Effector memory CD8-positive, alpha-beta T cell (primary cell): ENCODE data around the gene TBC1D10A.

Experiments
- ATAC-seq: fragments of 150-1000 bp; cut with Tn5 transposase; replicated peaks from 2 replicates; pipeline ENCODE4 v1.10.0; 2021; ENCODE audit warnings: mild to moderate bottlenecking, moderate library complexity
- DNase-seq, 3 experiments: peaks; one replicate each; pipeline ENCODE4 v3.0.0; 2021
- H3K27ac Mint-ChIP-seq, 2 donors: one replicate each; pipeline ENCODE4 v1.8.0; 2022; ENCODE audit warnings: mild to moderate bottlenecking in 2 of 2, mixed read lengths in 2 of 2, moderate library complexity in 2 of 2
- H3K27me3 Mint-ChIP-seq, 2 donors: one replicate each; pipeline ENCODE4 v1.8.0; 2022; ENCODE audit warnings: mixed read lengths in 2 of 2
- H3K36me3 Mint-ChIP-seq: one replicate; pipeline ENCODE4 v1.8.0; 2022; ENCODE audit warnings: mild to moderate bottlenecking, moderate library complexity, mixed read lengths; ENCODE audit not compliant: insufficient read depth
- H3K4me1 Mint-ChIP-seq, 2 donors: one replicate each; pipeline ENCODE4 v1.8.0; 2022; ENCODE audit warnings: low read depth in 2 of 2, mixed read lengths in 2 of 2
- H3K4me3 Mint-ChIP-seq, 2 donors: one replicate each; pipeline ENCODE4 v1.8.0; 2022; ENCODE audit warnings: mild to moderate bottlenecking in 2 of 2, mixed read lengths in 2 of 2, moderate library complexity in 2 of 2
- H3K9me3 Mint-ChIP-seq, 2 donors: one replicate each; pipeline ENCODE4 v1.8.0; 2022; ENCODE audit warnings: mixed read lengths in 2 of 2

Gene TBC1D10A

GRCh38 chr22:30288419-30289140 is 38.2 kb downstream of the TBC1D10A start:
- Mint-ChIP-seq H3K27ac (peak overlapping the region; percentile 71 to 79), H3K9me3 (no peaks in the 10 kb centered on the region), H3K27me3 (no peaks in the 10 kb centered on the region), H3K4me3 (peak overlapping the region; percentile 87 to 94), H3K36me3 (peaks cover 35% of the 10 kb centered on the region), H3K4me1 (peaks cover 32 to 35% of the 10 kb centered on the region in 2 donors)
- ATAC-seq = no peak
- DNase-seq = no peak

GRCh38 chr22:30287648-30288418 is 38.9 kb downstream of the TBC1D10A start:
- Mint-ChIP-seq H3K9me3 (no peaks in the 10 kb centered on the region), H3K27me3 (no peaks in the 10 kb centered on the region), H3K4me1 (peaks cover 28 to 38% of the 10 kb centered on the region in 2 donors), H3K36me3 (peaks cover 29% of the 10 kb centered on the region), H3K27ac (peak overlapping the region; percentile 71 to 79), H3K4me3 (peak overlapping the region; percentile 87 to 94)
- peak; percentile 83 to 90 (median 88) for DNase-seq
- ATAC-seq = peak; percentile 46

- H3K4me1 Mint-ChIP-seq = peaks cover 28 to 40% of the 10 kb centered on the region in 2 donors
- H3K27ac Mint-ChIP-seq = no peak overlapping the region
- DNase-seq = peak; percentile 83 to 86 (median 86)
- H3K36me3 Mint-ChIP-seq = peaks cover 27% of the 10 kb centered on the region
- peak overlapping the region in 1 of 2 donors; percentile 94 for H3K4me3 Mint-ChIP-seq
- H3K9me3 Mint-ChIP-seq = no peaks in the 10 kb centered on the region
- no peaks in the 10 kb centered on the region for H3K27me3 Mint-ChIP-seq
- peak; percentile 36 for ATAC-seq
These were observed 39.7 kb downstream of the TBC1D10A start for GRCh38 chr22:30286813-30287647.

GRCh38 chr22:30286331-30286730 is 40.4 kb downstream of the TBC1D10A start:
- DNase-seq = no peak
- ATAC-seq = no peak
- H3K4me3 Mint-ChIP-seq = no peak overlapping the region
- H3K9me3 Mint-ChIP-seq = no peaks in the 10 kb centered on the region
- peaks cover 28 to 37% of the 10 kb centered on the region in 2 donors for H3K4me1 Mint-ChIP-seq
- peaks cover 22% of the 10 kb centered on the region for H3K36me3 Mint-ChIP-seq
- no peak overlapping the region for H3K27ac Mint-ChIP-seq
- no peaks in the 10 kb centered on the region for H3K27me3 Mint-ChIP-seq

- no peak overlapping the region for H3K27ac Mint-ChIP-seq
- H3K4me1 Mint-ChIP-seq = peaks cover 25 to 37% of the 10 kb centered on the region in 2 donors
- H3K27me3 Mint-ChIP-seq = no peaks in the 10 kb centered on the region
- H3K36me3 Mint-ChIP-seq = peaks cover 18% of the 10 kb centered on the region
- DNase-seq (no peak), ATAC-seq (no peak)
- H3K9me3 Mint-ChIP-seq = no peaks in the 10 kb centered on the region
- H3K4me3 Mint-ChIP-seq = no peak overlapping the region
These were observed 40.9 kb downstream of the TBC1D10A start for GRCh38 chr22:30285846-30286200.

DNA sequence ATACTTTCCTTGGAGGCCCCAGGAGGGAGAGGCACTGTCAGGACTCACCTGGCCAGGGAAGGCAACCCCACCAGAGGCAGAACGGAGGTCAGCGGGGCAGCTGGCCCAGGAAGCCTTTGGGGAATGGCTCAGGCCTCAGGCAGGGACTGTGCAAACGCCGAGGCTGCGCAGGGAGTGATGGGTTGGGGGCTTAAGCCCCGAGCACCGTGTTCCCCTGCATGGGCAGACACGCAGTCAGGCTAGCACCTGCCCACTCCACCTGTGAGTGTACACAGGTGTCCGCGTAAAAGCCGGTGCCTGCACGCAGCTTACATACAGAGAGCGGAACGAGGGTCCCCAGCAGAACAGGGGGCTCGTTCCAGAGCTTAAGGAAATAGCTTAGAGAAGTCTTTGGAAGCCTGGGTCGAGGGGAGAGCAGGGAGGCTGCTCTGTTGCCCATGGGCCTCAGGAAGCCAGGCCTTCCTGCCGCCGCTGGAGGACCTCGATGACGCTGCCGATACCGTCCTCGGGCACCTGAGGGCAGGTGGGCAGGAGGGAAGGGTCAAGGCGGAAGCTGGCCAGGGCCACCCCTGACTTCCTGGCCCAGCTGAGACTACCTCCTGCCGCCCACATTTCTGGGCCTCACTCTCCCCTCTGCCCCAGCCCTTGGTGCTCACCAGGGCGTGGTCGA is 41.4 kb downstream of the TBC1D10A start:
- Mint-ChIP-seq H3K36me3 (peaks cover 13% of the 10 kb centered on the region), H3K9me3 (no peaks in the 10 kb centered on the region), H3K27me3 (no peaks in the 10 kb centered on the region), H3K4me3 (no peak overlapping the region), H3K27ac (no peak overlapping the region), H3K4me1 (peaks cover 22 to 33% of the 10 kb centered on the region in 2 donors)
- ATAC-seq (no peak), DNase-seq (no peak)

GRCh38 chr22:30284666-30285065 is 42.1 kb downstream of the TBC1D10A start:
- Mint-ChIP-seq H3K9me3 (no peaks in the 10 kb centered on the region), H3K27me3 (peaks cover 0 to 4% of the 10 kb centered on the region in 2 donors), H3K36me3 (peaks cover 7% of the 10 kb centered on the region), H3K27ac (peak overlapping the region in 1 of 2 donors; percentile 16), H3K4me3 (no peak overlapping the region), H3K4me1 (peaks cover 16 to 28% of the 10 kb centered on the region in 2 donors)
- no peak for DNase-seq
- ATAC-seq = no peak

DNA sequence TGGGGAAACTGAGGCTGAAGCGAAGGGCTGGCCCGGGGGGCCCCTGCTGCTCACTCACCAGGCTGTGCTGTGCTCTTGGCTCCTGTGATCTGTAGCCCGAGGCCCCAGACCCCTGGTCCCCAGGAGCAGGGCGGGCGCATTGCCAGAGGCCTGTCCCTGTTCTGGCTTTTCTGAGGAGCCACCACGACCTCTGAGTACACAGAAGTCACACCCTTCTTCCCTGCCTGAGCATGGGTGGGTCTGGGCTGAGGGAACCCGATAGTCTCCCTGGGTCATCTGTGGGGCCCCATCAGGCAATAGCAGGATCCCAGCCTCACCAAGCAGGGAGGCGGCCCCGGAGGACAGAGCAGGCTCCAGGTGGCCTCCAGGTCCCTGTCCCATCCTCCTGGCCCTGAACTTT is 42.6 kb downstream of the TBC1D10A start:
- H3K4me1 Mint-ChIP-seq = peaks cover 13 to 29% of the 10 kb centered on the region in 2 donors
- H3K4me3 Mint-ChIP-seq = no peak overlapping the region
- H3K9me3 Mint-ChIP-seq = no peaks in the 10 kb centered on the region
- peaks cover 7% of the 10 kb centered on the region for H3K36me3 Mint-ChIP-seq
- H3K27ac Mint-ChIP-seq = peak overlapping the region in 1 of 2 donors; percentile 16
- DNase-seq = no peak
- peaks cover 0 to 9% of the 10 kb centered on the region in 2 donors for H3K27me3 Mint-ChIP-seq
- no peak for ATAC-seq

- peaks cover 11 to 29% of the 10 kb centered on the region in 2 donors for H3K4me1 Mint-ChIP-seq
These were observed 43.4 kb downstream of the TBC1D10A start for GRCh38 chr22:30283342-30283741.

DNA sequence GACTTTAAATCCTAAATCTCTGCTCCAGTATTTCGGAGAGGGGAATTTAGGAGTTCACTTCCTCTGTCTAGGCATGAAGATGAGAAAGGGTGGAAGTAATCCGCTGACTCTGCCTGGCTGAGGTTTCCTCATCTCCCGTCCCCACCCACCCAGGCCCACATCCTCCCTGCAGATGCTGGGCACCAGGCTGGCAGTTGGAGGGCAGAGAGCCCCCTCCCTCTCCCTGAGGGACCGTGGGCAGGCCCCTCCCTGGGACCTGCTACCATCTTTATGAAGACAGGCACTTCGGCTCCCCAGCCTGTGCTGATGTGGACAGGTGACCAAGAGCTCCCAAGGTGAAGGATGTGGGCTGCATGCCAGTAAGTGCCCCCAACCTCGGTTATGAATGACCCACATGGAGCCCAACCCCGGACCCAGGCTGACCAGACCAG is 44.1 kb downstream of the TBC1D10A start:
- Mint-ChIP-seq H3K4me1 (peaks cover 4 to 25% of the 10 kb centered on the region in 2 donors), H3K36me3 (peaks cover 3% of the 10 kb centered on the region), H3K9me3 (no peaks in the 10 kb centered on the region), H3K27ac (peak overlapping the region in 1 of 2 donors; percentile 23), H3K4me3 (peak overlapping the region in 1 of 2 donors; percentile 19), H3K27me3 (peaks cover 8 to 24% of the 10 kb centered on the region in 2 donors)
- no peak for DNase-seq
- no peak for ATAC-seq

More at GRCh38 chr22:30283342-30283741, 43.4 kb downstream of the TBC1D10A start:
- peak overlapping the region in 1 of 2 donors; percentile 23 for H3K27ac Mint-ChIP-seq
- no peaks in the 10 kb centered on the region for H3K9me3 Mint-ChIP-seq
- H3K27me3 Mint-ChIP-seq = peaks cover under 1 to 17% of the 10 kb centered on the region in 2 donors
- ATAC-seq (no peak), DNase-seq (no peak)
- H3K4me3 Mint-ChIP-seq = peak overlapping the region in 1 of 2 donors; percentile 19
- peaks cover 6% of the 10 kb centered on the region for H3K36me3 Mint-ChIP-seq

GRCh38 chr22:30280505-30280904 is 46.2 kb downstream of the TBC1D10A start:
- Mint-ChIP-seq H3K9me3 (no peaks in the 10 kb centered on the region), H3K4me1 (peaks cover 7 to 29% of the 10 kb centered on the region in 2 donors), H3K27ac (peak overlapping the region in 1 of 2 donors; percentile 31)

GRCh38 chr22:30279932-30280331 is 46.8 kb downstream of the TBC1D10A start:
- H3K36me3 Mint-ChIP-seq = no peaks in the 10 kb centered on the region
- H3K9me3 Mint-ChIP-seq = no peaks in the 10 kb centered on the region
- H3K4me1 Mint-ChIP-seq = peaks cover 10 to 33% of the 10 kb centered on the region in 2 donors
- ATAC-seq = no peak
- H3K27ac Mint-ChIP-seq = no peak overlapping the region
- H3K4me3 Mint-ChIP-seq = no peak overlapping the region
- peaks cover 18 to 41% of the 10 kb centered on the region in 2 donors for H3K27me3 Mint-ChIP-seq
- DNase-seq = no peak

More at GRCh38 chr22:30280505-30280904, 46.2 kb downstream of the TBC1D10A start:
- no peak overlapping the region for H3K4me3 Mint-ChIP-seq
- no peaks in the 10 kb centered on the region for H3K36me3 Mint-ChIP-seq
- H3K27me3 Mint-ChIP-seq = peaks cover 18 to 39% of the 10 kb centered on the region in 2 donors
- DNase-seq (no peak), ATAC-seq (no peak)
